Measurements from ENCODE around the gene ITSN1.
A peak's percentile ranks its signal among the peaks of the same experiment; 100 is the strongest.

ITSN1 gene

GRCh38 chr21:33945652-33946270 is 303.5 kb downstream of the ITSN1 start:
- H3K9me3 ChIP-seq (ENCODE audit: control insufficient read depth, insufficient read depth, low read length), result no peaks in the 10 kb centered on the region
- peaks cover 44% of the 10 kb centered on the region for H3K4me1 ChIP-seq (ENCODE audit: control insufficient read depth, low read length)
- H3K79me2 ChIP-seq (ENCODE audit: control insufficient read depth, low read length), result no peaks in the 10 kb centered on the region
- H3K27ac ChIP-seq (ENCODE audit: low read depth, low read length), result no peak overlapping the region
- H3K4me3 ChIP-seq (ENCODE audit: low read length), result no peak overlapping the region
- H3F3A ChIP-seq (ENCODE audit: control insufficient read depth, insufficient read depth), result no peaks in the 10 kb centered on the region
- no peaks in the 10 kb centered on the region for H3K27me3 ChIP-seq (ENCODE audit: control insufficient read depth, low read length)
- H3K4me2 ChIP-seq (ENCODE audit: low read length), result no peak overlapping the region
- H4K20me1 ChIP-seq (ENCODE audit: control insufficient read depth, insufficient read depth, low read depth, low read length), result no peaks in the 10 kb centered on the region
- H3K36me3 ChIP-seq (ENCODE audit: control insufficient read depth, low read length), result 0 out of 2 replicates have a peak, but pooled peaks cover 4% of the 10 kb centered on the region
- no peaks in the 10 kb centered on the region for H3K9me2 ChIP-seq (replicated peaks; ENCODE audit: control insufficient read depth, low read length)
- TF ChIP-seq CTCF (IDR thresholded peaks at IDR 0.05; ENCODE audit: low read depth, low read length, poor library complexity, severe bottlenecking) (no peak), EZH2phosphoT487 (IDR thresholded peaks at IDR 0.05; ENCODE audit: borderline replicate concordance, low read length) (no peak)

DNA sequence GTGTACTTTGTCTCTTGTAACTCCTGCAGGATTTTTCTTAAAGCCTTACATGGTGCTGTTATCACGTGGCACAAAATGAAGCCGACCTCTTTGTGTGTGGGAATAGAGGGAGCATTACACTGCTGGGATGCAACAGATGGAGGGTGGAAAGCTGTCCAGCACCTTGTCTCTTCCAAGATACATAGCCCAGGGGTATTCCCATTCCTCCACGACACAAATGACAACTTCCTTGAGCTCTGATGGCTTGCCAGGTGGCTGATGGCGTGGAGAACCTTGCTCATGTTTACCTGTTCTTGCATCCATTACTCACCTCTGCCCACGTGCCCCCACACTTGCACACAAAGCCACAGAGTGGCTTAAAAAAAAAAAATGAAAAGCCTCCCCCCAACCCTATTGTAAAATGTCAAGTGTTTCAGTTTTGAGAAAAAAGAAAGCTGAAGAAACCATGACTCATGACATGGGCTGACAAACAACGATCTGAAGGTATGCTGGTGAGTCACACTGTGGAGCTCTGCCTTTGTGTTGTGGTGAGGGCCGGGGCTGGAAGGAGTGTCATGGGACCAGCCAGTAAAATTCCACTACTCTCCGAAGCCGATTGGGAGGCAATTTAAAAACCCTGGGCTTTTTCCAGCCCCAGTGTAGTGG is 305.3 kb downstream of the ITSN1 start:
- TF ChIP-seq EZH2phosphoT487 (IDR thresholded peaks at IDR 0.05; ENCODE audit: borderline replicate concordance, low read length) (no peak), CTCF (IDR thresholded peaks at IDR 0.05; ENCODE audit: low read depth, low read length, poor library complexity, severe bottlenecking) (no peak)
- Histone ChIP-seq H3F3A (ENCODE audit: control insufficient read depth, insufficient read depth) (no peaks in the 10 kb centered on the region), H3K4me1 (ENCODE audit: control insufficient read depth, low read length) (peaks cover 56% of the 10 kb centered on the region), H4K20me1 (ENCODE audit: control insufficient read depth, insufficient read depth, low read depth, low read length) (no peaks in the 10 kb centered on the region), H3K9me3 (ENCODE audit: control insufficient read depth, insufficient read depth, low read length) (no peaks in the 10 kb centered on the region), H3K4me2 (ENCODE audit: low read length) (peak overlapping the region; percentile 49), H3K79me2 (ENCODE audit: control insufficient read depth, low read length) (no peaks in the 10 kb centered on the region), H3K27me3 (ENCODE audit: control insufficient read depth, low read length) (no peaks in the 10 kb centered on the region), H3K27ac (ENCODE audit: low read depth, low read length) (peak overlapping the region; percentile 59), H3K9me2 (replicated peaks; ENCODE audit: control insufficient read depth, low read length) (no peaks in the 10 kb centered on the region), H3K36me3 (ENCODE audit: control insufficient read depth, low read length) (0 out of 2 replicates have a peak, but pooled peaks cover 4% of the 10 kb centered on the region), H3K4me3 (ENCODE audit: low read length) (peak overlapping the region; percentile 37)

DNA sequence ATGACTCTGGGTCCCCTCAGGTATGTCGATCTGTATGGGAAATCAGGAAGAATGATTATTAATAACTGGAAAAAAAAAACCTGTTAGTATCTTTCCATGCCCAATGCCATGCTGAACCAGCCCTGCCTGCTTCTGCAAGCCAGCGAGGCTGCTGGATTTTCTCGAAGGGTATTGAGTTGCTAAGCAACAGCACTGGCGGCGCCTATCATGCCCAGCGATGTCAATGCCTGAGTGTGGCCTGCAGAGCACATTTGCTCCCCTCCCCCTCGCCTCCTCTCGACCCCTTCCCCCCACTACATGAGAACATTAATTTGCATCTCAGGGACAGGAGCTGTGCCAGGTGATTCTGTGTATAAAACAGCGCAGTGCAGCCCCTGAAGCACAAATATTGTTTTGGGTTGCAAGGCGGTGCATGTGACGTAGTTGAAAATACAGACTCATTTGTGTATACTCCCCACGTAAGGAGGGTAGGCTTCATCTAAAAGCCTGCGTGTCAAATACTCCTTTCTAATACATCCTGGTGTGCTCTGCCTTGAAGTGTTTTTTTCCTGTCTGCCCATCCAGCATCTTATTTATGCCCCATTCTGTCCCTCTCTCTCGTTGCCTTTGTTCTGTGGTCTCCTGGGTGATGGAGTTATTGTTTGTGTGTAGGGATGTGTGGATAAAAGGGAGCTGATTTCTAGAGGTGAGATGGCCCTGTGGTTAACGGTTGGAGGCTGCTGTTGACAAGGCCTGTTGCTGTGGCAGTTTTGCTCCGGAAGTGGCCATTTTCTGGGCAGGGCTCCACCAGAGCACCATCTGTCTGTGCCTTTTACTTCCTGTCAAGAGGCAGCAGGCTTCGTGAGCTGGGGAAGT is 306.0 kb downstream of the ITSN1 start:
- Histone ChIP-seq H3K4me2 (ENCODE audit: low read length) (peak overlapping the region; percentile 49), H3K9me3 (ENCODE audit: control insufficient read depth, insufficient read depth, low read length) (no peaks in the 10 kb centered on the region), H3K27me3 (ENCODE audit: control insufficient read depth, low read length) (no peaks in the 10 kb centered on the region), H3K4me1 (ENCODE audit: control insufficient read depth, low read length) (peaks cover 59% of the 10 kb centered on the region), H3K4me3 (ENCODE audit: low read length) (peak overlapping the region; percentile 37), H3K36me3 (ENCODE audit: control insufficient read depth, low read length) (0 out of 2 replicates have a peak, but pooled peaks cover 4% of the 10 kb centered on the region), H3F3A (ENCODE audit: control insufficient read depth, insufficient read depth) (no peaks in the 10 kb centered on the region), H3K9me2 (replicated peaks; ENCODE audit: control insufficient read depth, low read length) (no peaks in the 10 kb centered on the region), H3K27ac (ENCODE audit: low read depth, low read length) (peak overlapping the region; percentile 59), H4K20me1 (ENCODE audit: control insufficient read depth, insufficient read depth, low read depth, low read length) (no peaks in the 10 kb centered on the region), H3K79me2 (ENCODE audit: control insufficient read depth, low read length) (no peaks in the 10 kb centered on the region)
- TF ChIP-seq CTCF (IDR thresholded peaks at IDR 0.05; ENCODE audit: low read depth, low read length, poor library complexity, severe bottlenecking) (no peak), EZH2phosphoT487 (IDR thresholded peaks at IDR 0.05; ENCODE audit: borderline replicate concordance, low read length) (no peak)

All from DOHH2 (cell line).